GM12873 (cell line): ENCODE results near the gene RASA3.

Experiments
- CTCF ChIP-seq: IDR thresholded peaks from 2 replicates; pipeline ENCODE4 v1.5.1; 2012; ENCODE audit warnings: low read depth, mild to moderate bottlenecking, moderate library complexity, low read length, control low read depth; ENCODE audit not compliant: insufficient read depth; ENCODE audit errors: missing control alignments

Gene RASA3

GRCh38 chr13:114071410-114071809 lies 61.0 kb downstream of the RASA3 start:
- TF ChIP-seq CTCF: no peak

GRCh38 chr13:114070098-114070799 lies 62.2 kb downstream of the RASA3 start:
- no peak for TF ChIP-seq CTCF

- TF ChIP-seq CTCF: no peak
Measured at GRCh38 chr13:114069376-114070097, 62.9 kb downstream of the RASA3 start.

- TF ChIP-seq CTCF: no peak
Measured at GRCh38 chr13:114068656-114069318, 63.6 kb downstream of the RASA3 start.

GRCh38 chr13:114067886-114068651 lies 64.4 kb downstream of the RASA3 start:
- no peak for TF ChIP-seq CTCF

- no peak for TF ChIP-seq CTCF
Measured at GRCh38 chr13:114067381-114067885, 65.0 kb downstream of the RASA3 start.
